Measurements from ENCODE around the gene KIDINS220.

GRCh38 chr2:8849327-8849726, 11.9 kb upstream of the KIDINS220 start:
- TF ChIP-seq CTCF (conservative IDR thresholded peaks at IDR 0.05 in 1 of 2, IDR thresholded peaks at IDR 0.05 in 1 of 2; ENCODE audit: extremely low read depth in 1 of 2, insufficient read depth in 1 of 2, low read depth in 1 of 2, low read length in 2 of 2) = no peak
- no peak for TF ChIP-seq EZH2 (IDR thresholded peaks at IDR 0.05; ENCODE audit: borderline replicate concordance, low read length)
